Ovary (tissue), 9 donors: Measurements from ENCODE around the gene IRX5. TPM values are rescaled to one million over a fixed set of nuclear protein-coding genes. Genes with fewer than 3 reads are reported as not detected.

Experiments
- DNase-seq, 5 donors: peaks; one replicate each; pipeline ENCODE4 v3.0.0-alpha.2; 2019 to 2020
- H3K27ac ChIP-seq, 2 donors: fragments of 200-600 bp; one replicate each; pipeline versions ENCODE4 v1.5.1 to v1.8.0; 2019 to 2022
- H3K27me3 ChIP-seq: fragments of 200-600 bp; one replicate; pipeline ENCODE4 v1.8.0; 2022
- H3K36me3 ChIP-seq: fragments of 200-600 bp; sonication (generic); one replicate; pipeline ENCODE4 v1.5.1; 2019
- H3K4me1 ChIP-seq: one replicate; pipeline ENCODE4 v1.8.1; 2013; ENCODE audit warnings: mild to moderate bottlenecking, moderate library complexity; ENCODE audit not compliant: insufficient read depth
- H3K4me3 ChIP-seq: fragments of 200-600 bp; sonication (generic); one replicate; pipeline ENCODE4 v1.5.1; 2017
- H3K9me3 ChIP-seq, 2 donors: fragments of 200-600 bp in 1 of 2; sonication (generic) in 1 of 2; one replicate each; pipeline versions ENCODE4 v1.5.1 to v1.8.1; 2013 to 2019; ENCODE audit warnings: mild to moderate bottlenecking in 1 of 2, moderate library complexity in 1 of 2
- CTCF ChIP-seq, 3 donors: fragments of 450-650 bp in 2 of 3; fragments of 200-600 bp in 1 of 3; IDR thresholded peaks; one replicate each; pipeline versions ENCODE4 v1.5.1 to v1.8.0; 2016 to 2022; ENCODE audit warnings: antibody characterized with exemption in 3 of 3, mild to moderate bottlenecking in 1 of 3
- EP300 ChIP-seq: sonication (generic); formaldehyde crosslinking; IDR thresholded peaks from one replicate; pipeline ENCODE4 v1.6.1; 2017; ENCODE audit warnings: antibody characterized with exemption
- POLR2A ChIP-seq: fragments of 450-650 bp; IDR thresholded peaks from one replicate; pipeline ENCODE4 v1.6.1; 2017; ENCODE audit warnings: antibody characterized with exemption, mild to moderate bottlenecking, moderate library complexity
- WGBS, 3 donors: extraction: QIAGEN DNeasy Blood & Tissue Kit in 1 of 3; methylation state at CpG; one replicate each; pipeline versions ENCODE4 v1.1.5 to v1.1.7; 2013 to 2017; 5-methylcytosine and 5-hydroxymethylcytosine counted together
- intact Hi-C, 4 donors: fragments of 100-400 bp; cut with DNase I; formaldehyde crosslinking; loops; one replicate each; pipeline versions ENCODE4 v1.11.0 to v1.15.1; 2022 to 2023
- polyA plus RNA-seq, 2 donors: library from polyadenylated mRNA; stranded (reverse); fragments of 200-250 nt in 1 of 2; fragments of 350-450 nt in 1 of 2; fragmentation: Illumina TruSeq in 1 of 2; extraction: RNeasy Lipid Tissue Mini Kit (QIAGEN cat#74804) in 1 of 2; gene quantifications; one replicate each; pipeline ENCODE4 v1.2.3, GENCODE V29; 2013 to 2014
- total RNA-seq, 7 donors: library from RNA; depleted of rRNA in 2 of 7; stranded (reverse); fragments of >200 nt in 2 of 7; fragmentation: NEBNext Ultra II Directional in 3 of 7; extraction: Animal tissue kit (Norgen Biotek cat#: 25700) in 3 of 7; gene quantifications; one replicate each; pipeline versions ENCODE4 v1.1.0 to v1.2.4, GENCODE V29; 2016 to 2023
- donor health status: DM: no; HTN: no; CAD: no; lungs with moderate emphysema.
- donor health status: DM: no; HTN: no; CAD: no.
- donor health status: Bipolar disorder and iron deficiency.
- donor health status: DM: yes; HTN: yes; CAD: no.
- donor health status: DM: no; HTN: no; CAD: no.
- donor health status: DM: yes; HTN: yes; CAD: no.

The IRX5 gene
- total and polyA plus RNA-seq, 9 donors = 0.35 to 9.7 (median 0.88) TPM

DNA sequence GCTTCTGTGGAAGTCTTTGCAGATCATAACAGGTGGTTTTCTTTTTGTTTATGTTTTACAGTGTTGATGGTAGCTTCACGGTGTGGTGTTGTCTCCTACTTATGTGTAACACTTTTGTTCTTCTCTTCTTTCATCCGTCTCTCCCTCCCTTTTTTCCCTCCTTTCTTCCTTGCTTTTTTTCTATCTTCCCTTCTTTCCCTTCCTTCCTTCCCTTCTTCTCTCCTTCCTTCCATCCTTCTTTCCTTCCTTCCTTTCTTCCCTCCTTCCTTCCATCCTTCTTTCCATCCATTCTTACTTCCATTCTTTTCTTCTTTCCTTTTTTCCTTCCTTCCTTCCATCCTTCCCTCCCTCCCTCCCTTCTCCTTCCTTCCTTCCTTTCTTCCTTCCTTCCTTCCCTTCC, 31.4 kb downstream of the IRX5 start:
- Histone ChIP-seq H3K27me3 (no peaks in the 10 kb centered on the region), H3K4me1 (no peaks in the 10 kb centered on the region), H3K27ac (no peak overlapping the region), H3K9me3 (no peaks in the 10 kb centered on the region), H3K4me3 (no peak overlapping the region), H3K36me3 (no peaks in the 10 kb centered on the region)
- WGBS, 3 donors = 45 to 61% (median 53%) methylated on average over 2 of the region's 2 CpGs
- DNase-seq = no peak
- intact Hi-C loops = no loop called here
- TF ChIP-seq POLR2A (no peak), EP300 (no peak), CTCF (IDR thresholded peaks at IDR 0.05) (no peak)

DNA sequence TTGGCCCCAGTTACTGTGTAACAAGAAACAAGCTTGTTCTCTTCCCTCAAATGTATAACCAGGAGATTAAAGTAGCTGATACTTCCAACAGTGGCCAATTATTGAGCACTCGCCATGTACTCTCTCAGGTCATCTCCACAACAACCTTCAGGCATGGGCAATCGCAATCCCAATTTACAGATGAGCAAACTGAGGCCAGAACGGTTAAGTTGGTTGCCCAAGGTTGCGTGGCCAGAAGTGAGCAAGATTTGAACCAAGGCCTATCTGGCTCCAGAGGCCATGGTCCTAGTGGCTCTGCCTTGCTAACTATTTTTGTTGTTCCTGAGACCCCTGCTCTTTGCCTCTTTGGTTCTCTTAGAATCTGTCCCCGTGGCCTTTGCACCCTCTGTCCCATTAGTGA, 33.6 kb downstream of the IRX5 start:
- Histone ChIP-seq H3K4me1 (no peaks in the 10 kb centered on the region), H3K9me3 (no peaks in the 10 kb centered on the region), H3K4me3 (no peak overlapping the region), H3K36me3 (no peaks in the 10 kb centered on the region), H3K27ac (no peak overlapping the region), H3K27me3 (no peaks in the 10 kb centered on the region)
- intact Hi-C loops = no loop called here
- no peak for DNase-seq
- 84 to 87% (median 86%) methylated on average over 5 of the region's 5 CpGs for WGBS, 3 donors
- no peak for TF ChIP-seq POLR2A
- TF ChIP-seq EP300 = no peak
- no peak for TF ChIP-seq CTCF (IDR thresholded peaks at IDR 0.05)

DNA sequence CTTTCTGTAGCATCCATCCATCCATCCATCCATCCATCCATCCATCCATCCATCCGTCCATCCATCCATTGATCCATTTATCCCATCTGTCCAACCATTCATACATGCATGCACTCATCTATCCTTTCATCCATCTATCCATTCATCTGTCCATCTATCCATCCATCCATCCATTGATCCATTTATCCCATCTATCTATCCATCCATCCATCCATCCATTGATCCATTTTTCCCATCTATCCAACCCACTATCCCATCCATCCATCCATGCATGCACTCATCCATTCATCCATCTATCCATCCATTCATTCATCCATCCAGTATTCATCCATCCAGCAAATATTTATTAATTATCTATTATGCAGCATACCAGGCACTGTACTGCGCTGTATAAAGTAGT, 34.8 kb downstream of the IRX5 start:
- no peaks in the 10 kb centered on the region for H3K4me1 ChIP-seq
- intact Hi-C loops = no loop called here
- WGBS, 3 donors = 82 to 88% (median 85%) methylated on average over 2 of the region's 2 CpGs

DNA sequence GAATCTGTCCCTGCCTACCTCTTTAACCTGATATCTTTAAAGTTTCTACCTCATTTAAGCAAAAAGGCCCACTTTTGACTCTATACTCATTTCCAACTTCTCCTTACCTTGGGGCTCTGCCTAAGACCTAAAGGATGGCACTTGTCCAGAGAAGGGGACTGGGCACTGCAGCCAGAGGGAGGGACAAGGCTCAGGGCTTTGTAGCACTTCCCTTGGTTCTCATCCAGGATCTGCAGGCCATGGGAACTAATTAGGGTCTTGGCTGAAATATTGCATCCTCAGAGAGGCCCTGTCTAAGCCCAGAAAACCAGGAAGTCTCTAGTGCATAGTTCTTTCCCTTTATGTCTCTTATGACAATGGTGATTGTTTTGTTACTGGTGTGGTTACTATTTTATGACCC, 37.3 kb downstream of the IRX5 start:
- Histone ChIP-seq H3K36me3 (no peaks in the 10 kb centered on the region), H3K4me3 (no peak overlapping the region), H3K4me1 (no peaks in the 10 kb centered on the region), H3K27ac (no peak overlapping the region), H3K9me3 (no peaks in the 10 kb centered on the region), H3K27me3 (no peaks in the 10 kb centered on the region)
- intact Hi-C loops = no loop called here
- no peak for DNase-seq
- no peak for TF ChIP-seq POLR2A
- TF ChIP-seq CTCF (IDR thresholded peaks at IDR 0.05) = no peak
- no peak for TF ChIP-seq EP300

More for the DNA sequence above, 34.8 kb downstream of the IRX5 start:
- Histone ChIP-seq H3K9me3 (no peaks in the 10 kb centered on the region), H3K36me3 (no peaks in the 10 kb centered on the region), H3K27ac (no peak overlapping the region), H3K27me3 (no peaks in the 10 kb centered on the region), H3K4me3 (no peak overlapping the region)
- TF ChIP-seq CTCF (IDR thresholded peaks at IDR 0.05) (no peak), EP300 (no peak), POLR2A (no peak)
- DNase-seq = no peak

- no peaks in the 10 kb centered on the region for H3K4me1 ChIP-seq
- H3K4me3 ChIP-seq = no peak overlapping the region
- H3K36me3 ChIP-seq = no peaks in the 10 kb centered on the region
- H3K9me3 ChIP-seq = no peaks in the 10 kb centered on the region
- intact Hi-C loops = no loop called here
- no peak for DNase-seq
- whole genome bisulfite sequencing, 3 donors = 51 to 65% (median 61%) methylated on average over 6 of the region's 6 CpGs
- H3K27ac ChIP-seq = no peak overlapping the region
- TF ChIP-seq CTCF (IDR thresholded peaks at IDR 0.05) = no peak
- no peak for TF ChIP-seq POLR2A
- no peak for TF ChIP-seq EP300
- H3K27me3 ChIP-seq = no peaks in the 10 kb centered on the region
These were observed 38.1 kb downstream of the IRX5 start for GRCh38 chr16:54968784-54969183.
